ENCODE results near the gene SLC2A3.
"Not testable (repeated sequence)": the region's sequence is repeated elsewhere in the genome, so short reads cannot be mapped to it uniquely, and the experiment has no call there.

Gene SLC2A3

GRCh38 chr12:7959278-7959677 is 23.3 kb upstream of the SLC2A3 start:
- TF ChIP-seq CTCF (IDR thresholded peaks at IDR 0.05; ENCODE audit: low read depth, low read length), result no peak
- H3K4me3 ChIP-seq (replicated peaks in 1 of 2; ENCODE audit: low read depth in 2 of 2, low read length in 2 of 2), result no peak overlapping the region
- no peak for DNase-seq (ENCODE audit: low read depth in 2 of 2)

DNA sequence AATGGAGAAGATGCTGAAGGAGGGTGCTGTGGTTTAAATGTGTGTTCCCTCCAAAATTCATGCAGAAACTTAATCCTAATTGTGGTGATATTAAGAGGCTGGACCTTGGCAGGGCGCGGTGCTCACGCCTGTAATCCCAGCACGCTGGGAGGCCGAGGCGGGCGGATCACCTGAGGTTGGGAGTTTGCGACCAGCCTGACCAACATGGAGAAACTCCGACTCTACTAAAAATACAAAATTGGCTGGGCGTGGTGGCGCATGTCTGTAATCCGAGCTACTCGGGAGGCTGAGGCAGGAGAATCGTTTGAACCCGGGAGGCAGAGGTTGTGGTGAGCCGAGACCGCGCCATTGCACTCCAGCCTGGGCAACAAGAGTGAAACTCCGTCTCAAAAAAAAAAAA is 18.9 kb upstream of the SLC2A3 start:
- not testable (repeated sequence) for H3K4me3 ChIP-seq (replicated peaks in 1 of 2; ENCODE audit: low read depth in 2 of 2, low read length in 2 of 2); DNase-seq (ENCODE audit: low read depth in 2 of 2)

DNA sequence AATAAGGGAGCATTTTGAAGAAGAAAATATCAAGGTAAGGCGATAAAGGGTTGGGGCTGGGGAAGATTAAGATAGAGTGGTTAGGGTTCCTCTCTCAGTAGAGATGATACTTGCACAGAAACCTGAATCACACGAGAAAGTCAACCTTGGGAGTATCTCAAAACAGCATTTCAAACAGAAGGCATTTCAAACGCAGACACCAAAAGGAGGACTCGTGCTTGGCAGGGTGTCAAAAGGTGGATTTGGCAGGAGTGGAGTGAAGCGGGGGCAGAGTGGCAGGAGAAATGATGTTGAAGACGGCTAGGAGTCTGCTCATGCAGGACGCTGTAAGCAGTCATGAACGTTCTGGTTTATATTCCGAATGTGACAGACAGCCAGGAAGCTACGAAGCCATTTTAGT is 18.4 kb upstream of the SLC2A3 start:
- H3K4me3 ChIP-seq (replicated peaks in 1 of 2; ENCODE audit: low read depth in 2 of 2, low read length in 2 of 2), result not testable (repeated sequence)

DNA sequence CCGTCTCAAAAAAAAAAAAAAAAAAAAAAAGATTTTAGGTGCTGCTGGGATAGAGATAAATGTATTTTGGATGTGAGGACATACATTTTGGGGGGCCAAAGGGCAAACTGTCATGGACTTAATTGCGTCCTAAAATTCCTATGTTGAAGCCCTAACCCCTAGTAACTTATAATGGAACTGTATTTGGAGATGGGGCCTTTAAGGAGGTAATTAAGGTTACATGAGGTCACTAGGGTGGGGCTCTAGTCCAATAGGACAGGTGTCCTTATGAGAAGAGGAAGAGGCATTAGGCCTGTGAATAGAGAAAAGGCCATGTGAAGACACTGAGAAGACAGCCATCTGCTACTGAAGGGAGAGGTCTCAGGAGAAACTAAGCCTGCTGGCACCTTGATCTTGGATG is 17.9 kb upstream of the SLC2A3 start:
- H3K4me3 ChIP-seq (replicated peaks in 1 of 2; ENCODE audit: low read depth in 2 of 2, low read length in 2 of 2), result not testable (repeated sequence)

More for the DNA sequence above, 18.4 kb upstream of the SLC2A3 start:
- not testable (repeated sequence) for DNase-seq (ENCODE audit: low read depth in 2 of 2)

GRCh38 chr12:7951671-7952070 is 15.7 kb upstream of the SLC2A3 start:
- no peak overlapping the region for H3K4me3 ChIP-seq (replicated peaks in 1 of 2; ENCODE audit: low read depth in 2 of 2, low read length in 2 of 2)
- TF ChIP-seq CTCF (IDR thresholded peaks at IDR 0.05; ENCODE audit: low read depth, low read length), result no peak
- DNase-seq (ENCODE audit: low read depth in 2 of 2), result peak in 1 of 2 donors; percentile 19

More for the DNA sequence above, 17.9 kb upstream of the SLC2A3 start:
- not testable (repeated sequence) for DNase-seq (ENCODE audit: low read depth in 2 of 2)

- not testable (repeated sequence) for H3K4me3 ChIP-seq (replicated peaks in 1 of 2; ENCODE audit: low read depth in 2 of 2, low read length in 2 of 2); DNase-seq (ENCODE audit: low read depth in 2 of 2)
These were observed 14.4 kb upstream of the SLC2A3 start for GRCh38 chr12:7950230-7950943.

- DNase-seq (ENCODE audit: low read depth in 2 of 2), result no peak
- TF ChIP-seq CTCF (IDR thresholded peaks at IDR 0.05; ENCODE audit: low read depth, low read length), result no peak
- no peak overlapping the region for H3K4me3 ChIP-seq (replicated peaks in 1 of 2; ENCODE audit: low read depth in 2 of 2, low read length in 2 of 2)
These were observed 12.7 kb upstream of the SLC2A3 start for GRCh38 chr12:7948589-7949260.

DNA sequence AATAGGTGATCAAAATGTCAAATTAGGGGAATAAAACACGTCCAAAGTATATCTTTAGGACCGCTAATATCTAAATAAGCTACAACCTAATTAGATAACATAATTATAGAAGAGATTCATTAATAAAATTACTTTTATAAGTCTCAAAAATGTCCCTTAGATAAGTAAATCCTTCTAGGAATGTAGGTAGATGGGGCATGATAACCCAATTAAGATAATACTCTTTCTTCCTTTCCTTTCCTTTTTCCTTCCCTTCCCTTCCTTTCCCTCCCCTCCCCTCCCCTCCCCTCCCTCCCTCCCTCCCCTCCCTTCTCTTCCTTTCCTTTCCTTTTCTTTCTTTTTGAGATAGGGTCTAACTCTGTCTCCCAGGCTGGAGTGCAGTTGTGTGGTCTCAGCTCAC is 11.0 kb upstream of the SLC2A3 start:
- TF ChIP-seq CTCF (IDR thresholded peaks at IDR 0.05; ENCODE audit: low read depth, low read length), result no peak
- no peak for DNase-seq (ENCODE audit: low read depth in 2 of 2)

DNA sequence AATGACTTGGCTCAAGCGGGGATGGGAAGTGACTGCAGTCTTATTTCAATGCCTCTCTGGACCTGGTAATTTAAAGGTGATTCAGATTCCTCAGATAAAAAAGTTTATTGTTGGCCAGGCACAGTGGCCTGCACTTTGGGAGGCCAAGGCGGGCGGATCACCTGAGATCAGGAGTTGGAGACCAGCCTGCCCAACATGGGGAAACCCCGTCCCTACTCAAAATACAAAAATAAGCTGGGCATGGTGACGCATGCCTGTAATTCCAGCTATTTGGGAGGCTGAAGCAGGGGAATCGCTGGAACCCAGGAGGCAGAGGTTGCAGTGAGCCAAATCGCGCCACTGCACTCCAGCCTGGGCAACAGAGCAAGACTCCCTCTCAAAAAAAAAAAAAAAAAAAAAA is 8.8 kb upstream of the SLC2A3 start:
- not testable (repeated sequence) for DNase-seq (ENCODE audit: low read depth in 2 of 2)

More for the DNA sequence above, 11.0 kb upstream of the SLC2A3 start:
- no peak overlapping the region for H3K4me3 ChIP-seq (replicated peaks in 1 of 2; ENCODE audit: low read depth in 2 of 2, low read length in 2 of 2)

More for the DNA sequence above, 8.8 kb upstream of the SLC2A3 start:
- H3K4me3 ChIP-seq (replicated peaks in 1 of 2; ENCODE audit: low read depth in 2 of 2, low read length in 2 of 2), result not testable (repeated sequence)

All from cardiac fibroblast (primary cell).